ENCODE data around the gene ADAMTS5.

Gene ADAMTS5

GRCh38 chr21:26892151-26892550 is 74.7 kb downstream of the ADAMTS5 start:
- H3K4me3 ChIP-seq (ENCODE audit: low read depth, low read length), result no peak overlapping the region

DNA sequence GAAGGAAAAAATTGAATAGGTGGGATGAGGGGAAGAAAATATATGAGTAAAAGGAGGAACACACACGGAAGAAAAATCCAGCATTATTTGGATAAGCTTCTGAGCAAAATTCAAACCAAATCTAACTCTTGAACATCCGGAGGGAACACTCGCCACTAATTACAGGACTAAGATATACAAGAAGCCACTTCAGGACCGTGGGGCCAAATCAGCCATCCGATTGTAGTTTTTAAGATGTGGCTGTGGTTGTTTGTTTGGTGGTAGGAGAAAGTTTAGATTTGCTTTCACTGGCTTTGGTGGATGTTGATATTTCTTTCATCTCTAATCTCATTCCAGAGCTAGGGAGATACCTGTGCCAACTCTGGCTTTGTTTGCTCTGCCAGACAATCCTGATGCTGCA is 78.0 kb downstream of the ADAMTS5 start:
- H3K4me3 ChIP-seq (ENCODE audit: low read depth, low read length), result no peak overlapping the region

GRCh38 chr21:26888256-26888655 is 78.6 kb downstream of the ADAMTS5 start:
- H3K4me3 ChIP-seq (ENCODE audit: low read depth, low read length), result no peak overlapping the region

DNA sequence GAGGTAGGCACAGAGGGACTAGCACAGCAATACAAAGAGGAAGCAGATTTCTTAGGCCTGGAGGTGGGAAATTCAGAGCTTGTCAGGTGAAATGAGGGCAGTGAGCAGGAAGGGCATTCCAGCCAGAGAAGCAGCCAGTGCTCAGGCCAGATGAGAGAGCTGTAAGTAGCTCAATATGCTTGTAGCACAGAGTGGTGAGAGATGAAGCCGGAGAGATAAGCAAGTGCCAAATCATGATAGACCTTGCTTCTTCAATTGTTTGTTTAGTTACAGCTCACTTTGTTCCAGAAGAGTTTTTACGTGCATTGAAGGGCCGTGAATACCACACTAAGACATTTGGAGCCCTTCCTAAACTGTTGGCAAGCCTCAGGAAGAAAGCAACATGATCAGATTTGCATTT is 79.6 kb downstream of the ADAMTS5 start:
- H3K4me3 ChIP-seq (ENCODE audit: low read depth, low read length), result no peak overlapping the region

DNA sequence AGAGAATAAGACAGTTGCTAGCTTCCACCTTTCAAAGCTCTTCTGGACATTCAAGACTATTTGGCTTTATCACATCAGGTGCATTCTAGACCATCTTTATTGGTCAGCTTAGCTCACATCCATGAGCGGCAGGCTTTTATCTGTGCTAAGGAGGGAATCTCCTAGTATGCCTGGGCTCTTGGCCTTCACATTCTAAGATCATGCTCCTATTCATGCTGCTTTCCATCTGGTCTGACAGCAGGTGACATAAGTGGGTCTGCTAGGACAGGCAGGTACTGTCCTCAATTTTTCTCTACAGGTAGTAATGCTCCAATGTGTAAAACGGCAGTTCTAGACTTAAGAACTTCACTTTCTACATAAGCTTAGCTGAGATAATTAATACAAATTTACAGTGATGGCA is 82.5 kb downstream of the ADAMTS5 start:
- H3K4me3 ChIP-seq (ENCODE audit: low read depth, low read length), result no peak overlapping the region

- no peak overlapping the region for H3K4me3 ChIP-seq (ENCODE audit: low read depth, low read length)
Measured at GRCh38 chr21:26883768-26884167, 83.1 kb downstream of the ADAMTS5 start.

- H3K4me3 ChIP-seq (ENCODE audit: low read depth, low read length), result no peak overlapping the region
Measured at GRCh38 chr21:26881504-26882228, 85.2 kb downstream of the ADAMTS5 start.

GRCh38 chr21:26877018-26877417 is 89.9 kb downstream of the ADAMTS5 start:
- no peak overlapping the region for H3K4me3 ChIP-seq (ENCODE audit: low read depth, low read length)

DNA sequence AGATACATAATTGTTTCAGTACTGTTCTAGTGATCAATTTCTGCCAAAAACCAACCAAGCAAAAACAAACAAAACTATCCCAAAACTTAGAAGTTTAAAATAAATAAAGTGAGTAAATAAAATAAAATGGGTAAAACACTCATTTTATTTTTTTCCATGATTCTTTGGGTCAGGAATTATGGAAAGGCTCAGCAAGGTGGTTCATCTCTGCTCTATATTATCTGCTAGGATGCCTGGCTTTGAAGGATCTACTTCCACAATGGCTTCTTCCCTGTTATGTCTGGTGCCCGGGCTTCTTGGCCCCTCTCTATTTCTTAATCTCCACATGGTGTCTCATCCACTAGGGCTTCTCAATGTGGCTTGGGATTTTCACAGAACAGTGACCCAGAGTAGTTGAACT is 92.5 kb downstream of the ADAMTS5 start:
- no peak overlapping the region for H3K4me3 ChIP-seq (ENCODE audit: low read depth, low read length)

All from iPS-11a (cell line).